Nucleus accumbens (tissue), 56 donors: ENCODE data around the gene ATP2B2.
"Not testable (repeated sequence)": the region's sequence is repeated elsewhere in the genome, so short reads cannot be mapped to it uniquely, and the experiment has no call there.

Experiments used
- DNase-seq, 56 donors: peaks; one replicate each; lab custom pipeline; 2025; lab: John Stamatoyannopoulos, UW

The ATP2B2 gene

GRCh38 chr3:10390641-10391373, 114.6 kb downstream of the ATP2B2 start:
- no peak for DNase-seq

- DNase-seq, result no peak
Observed at GRCh38 chr3:10389995-10390394, 115.4 kb downstream of the ATP2B2 start.

DNA sequence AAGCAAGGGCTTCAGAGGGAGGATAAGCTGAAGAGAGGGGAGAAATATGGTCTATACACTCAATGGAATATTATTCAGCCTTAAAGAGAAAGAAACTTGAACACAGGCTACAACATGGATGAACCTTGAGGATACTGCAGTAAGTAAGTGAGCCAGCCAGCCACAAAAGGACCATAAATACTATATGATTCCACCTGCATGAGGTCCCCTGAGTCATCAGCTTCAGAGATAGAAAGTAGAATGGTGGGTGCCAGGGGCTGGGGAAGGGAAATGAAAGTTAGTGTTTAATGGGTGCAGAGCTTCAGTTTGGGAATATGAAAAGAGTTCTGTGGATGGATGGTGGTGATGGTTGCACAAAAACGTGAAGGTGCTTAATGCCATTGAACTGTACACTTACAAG, 116.0 kb downstream of the ATP2B2 start:
- no peak for DNase-seq

DNA sequence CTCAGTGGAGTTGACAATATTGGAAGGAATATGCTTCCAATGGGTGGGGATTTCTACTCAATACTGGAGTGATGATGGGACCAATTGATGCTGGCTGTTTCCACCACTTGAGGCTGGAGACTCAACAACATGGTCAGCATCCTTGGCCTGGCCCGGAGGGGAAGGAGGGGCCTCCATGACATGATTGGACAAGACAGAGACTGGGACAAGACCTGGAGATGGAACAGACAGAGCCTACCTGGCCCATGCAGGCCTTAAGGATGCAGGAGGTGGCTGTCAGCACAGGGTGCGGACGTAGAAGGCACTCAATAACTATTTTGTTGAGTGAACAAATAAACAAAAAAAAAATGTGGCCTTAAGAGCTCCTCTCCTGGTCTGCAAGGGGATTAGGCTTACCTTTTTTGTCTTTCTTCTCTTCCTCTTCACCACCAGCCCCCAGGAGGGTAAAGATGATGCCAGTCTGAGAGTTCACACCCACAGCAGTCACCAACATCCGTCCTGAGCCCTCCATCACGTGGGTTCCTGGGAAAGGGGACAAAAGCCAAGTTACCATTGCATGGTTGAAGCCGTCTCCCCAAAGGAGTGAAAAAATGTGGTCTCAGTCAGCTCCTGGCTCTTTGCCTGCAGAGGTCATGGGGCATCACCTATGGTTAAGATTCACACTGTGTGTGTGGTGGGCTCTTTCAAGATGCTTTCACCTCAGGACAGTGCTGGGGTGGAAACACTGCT, 117.3 kb downstream of the ATP2B2 start:
- DNase-seq, result no peak

DNA sequence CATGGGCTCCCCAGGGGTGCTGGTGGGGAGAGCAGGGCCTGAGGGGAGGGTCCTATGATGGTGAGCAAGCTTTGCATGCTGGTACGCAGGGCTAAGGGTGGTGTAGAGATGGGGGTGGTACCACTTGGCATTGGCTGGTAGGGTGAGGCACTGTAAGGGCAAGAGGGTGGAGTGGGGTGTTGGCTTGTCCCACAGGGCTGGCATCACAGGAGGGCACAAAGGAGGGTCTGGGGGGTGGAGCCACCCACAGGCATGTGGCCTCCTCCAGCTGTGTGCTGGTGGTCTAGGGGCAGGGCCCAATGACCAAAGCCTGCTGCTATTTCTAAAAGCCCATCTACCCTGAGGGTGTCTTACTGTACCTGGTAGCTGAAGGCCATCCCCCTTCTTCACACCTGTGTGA, 119.3 kb downstream of the ATP2B2 start:
- no peak for DNase-seq

DNA sequence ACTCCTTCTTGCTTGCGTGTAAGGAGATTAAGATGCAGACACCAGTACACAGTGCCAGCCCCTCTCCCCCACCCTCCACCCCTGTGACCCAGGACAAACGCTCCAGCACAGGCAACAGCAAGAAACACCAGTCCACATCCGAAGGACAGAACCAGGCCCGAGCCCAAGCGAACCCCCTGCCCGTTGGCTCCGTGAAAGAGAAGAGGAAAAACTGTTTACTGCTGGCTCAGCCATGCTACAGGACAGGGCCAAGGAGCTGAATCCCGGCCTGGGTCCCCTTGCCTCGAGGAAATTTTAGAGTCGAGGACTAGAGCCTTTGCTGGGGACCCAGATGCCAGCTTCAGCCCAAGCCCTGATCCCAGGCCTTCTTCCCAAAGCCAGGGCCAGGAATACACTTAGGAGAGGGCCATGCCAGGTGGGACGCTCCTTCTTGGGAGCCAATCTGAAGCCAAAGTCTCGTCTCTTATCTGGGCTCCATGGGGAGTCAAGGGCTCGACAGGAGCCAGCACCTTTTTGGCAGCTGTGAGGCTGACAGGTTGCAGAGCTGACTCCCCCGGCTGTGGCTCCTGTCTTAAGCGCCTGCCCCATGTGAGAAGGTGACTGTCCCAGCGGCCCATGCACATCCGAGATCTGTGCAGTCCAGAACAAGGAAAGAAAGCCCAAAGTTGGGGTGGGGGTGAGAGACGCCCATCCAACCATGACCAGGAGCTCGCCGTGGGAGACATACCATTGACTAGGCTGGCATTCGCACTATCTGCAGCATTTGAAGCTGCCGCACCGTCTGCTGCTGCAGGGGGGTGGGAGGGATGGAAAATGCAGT, 120.6 kb downstream of the ATP2B2 start:
- DNase-seq, result no peak

- DNase-seq, result peak in 5 of 56 donors; percentile 11 to 47 (median 27)
Observed at GRCh38 chr3:10383850-10384248, 121.5 kb downstream of the ATP2B2 start.

DNA sequence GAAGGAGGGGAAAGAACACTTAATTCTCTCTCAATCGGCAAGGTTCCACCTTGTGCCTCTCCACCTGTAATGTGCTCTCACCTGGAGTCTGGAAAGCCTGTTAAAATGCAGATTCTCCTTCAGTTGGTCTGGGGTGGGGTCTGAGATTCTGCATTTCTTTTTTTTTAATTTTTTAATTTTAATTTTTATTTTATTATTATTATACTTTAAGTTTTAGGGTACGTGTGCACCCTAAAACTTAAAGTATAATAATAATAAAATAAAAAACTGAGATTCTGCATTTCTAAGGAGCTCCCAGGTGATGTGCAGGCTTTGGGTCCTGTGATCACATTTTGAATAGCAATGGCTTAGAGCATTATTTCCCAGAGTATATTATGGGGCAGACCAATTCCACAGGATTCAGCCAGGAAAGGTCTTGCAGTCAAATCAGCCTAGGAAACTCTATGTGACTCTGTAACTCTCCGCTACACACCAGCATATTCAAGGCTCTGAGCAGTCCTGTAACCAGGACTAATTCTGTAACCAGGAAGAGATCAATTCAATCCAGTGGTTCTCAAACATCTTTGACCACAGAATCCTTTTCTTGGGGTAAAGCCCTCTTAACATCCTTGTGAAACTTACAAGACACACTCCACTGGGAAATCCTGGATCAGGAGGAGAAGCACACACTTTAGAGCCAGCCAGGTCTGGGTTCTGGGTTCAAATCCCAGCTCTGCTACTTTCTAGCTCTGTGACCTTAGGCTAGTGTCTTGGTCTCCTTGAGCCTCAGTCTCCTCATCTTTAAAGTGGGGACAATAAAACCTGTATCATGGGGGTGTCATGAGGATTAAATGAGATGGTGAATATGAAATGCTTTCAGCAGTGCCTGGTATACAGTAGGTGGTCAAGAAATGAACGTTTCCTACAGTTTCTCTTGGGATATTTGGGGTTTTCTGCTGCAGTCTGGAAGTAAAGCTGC, 122.2 kb downstream of the ATP2B2 start:
- DNase-seq, result no peak

- not testable (repeated sequence) for DNase-seq
Observed at GRCh38 chr3:10382445-10382844, 122.9 kb downstream of the ATP2B2 start.

GRCh38 chr3:10381336-10381735, 124.0 kb downstream of the ATP2B2 start:
- no peak for DNase-seq

- DNase-seq, result no peak
Observed at GRCh38 chr3:10380906-10381305, 124.5 kb downstream of the ATP2B2 start.

DNA sequence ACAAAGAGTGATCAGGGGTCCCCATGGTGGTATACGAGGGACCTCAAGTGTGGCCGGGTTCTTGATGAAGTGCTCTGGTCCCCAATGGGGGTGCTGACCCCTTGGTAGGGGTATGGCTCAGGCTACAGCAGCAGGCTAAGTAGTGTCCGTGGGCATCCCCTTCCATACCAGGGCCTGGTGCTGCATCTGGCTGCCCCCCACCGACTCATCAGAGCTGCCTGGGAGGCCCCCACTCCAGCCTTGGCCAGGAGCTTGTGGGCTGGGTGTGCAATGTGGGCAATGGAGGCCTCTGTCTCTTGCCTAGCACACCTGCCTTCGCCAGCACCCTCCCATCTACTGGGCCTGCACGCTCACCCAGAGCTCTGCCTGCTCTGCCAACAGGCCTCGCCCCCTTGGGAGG, 125.4 kb downstream of the ATP2B2 start:
- no peak for DNase-seq

GRCh38 chr3:10379161-10379560, 126.2 kb downstream of the ATP2B2 start:
- no peak for DNase-seq

DNA sequence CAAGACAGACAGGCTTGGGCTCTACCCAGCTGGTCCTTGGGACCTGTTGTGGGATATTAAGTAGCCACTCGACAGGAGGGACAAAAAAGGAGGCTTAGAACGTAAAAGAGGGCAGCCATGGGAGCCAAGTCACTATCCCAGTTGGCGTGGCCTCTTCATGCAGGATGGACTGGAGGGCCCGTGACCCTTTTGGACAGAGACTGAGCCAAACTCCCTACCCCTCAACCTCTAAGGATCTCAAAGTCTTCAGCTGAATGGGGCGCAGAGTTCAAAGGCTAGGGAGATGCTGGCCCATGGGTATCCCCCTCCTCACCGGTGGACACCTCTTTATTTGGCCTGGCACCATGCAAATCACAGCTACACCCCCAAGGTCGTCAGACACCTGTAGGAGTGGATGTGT, 126.6 kb downstream of the ATP2B2 start:
- no peak for DNase-seq

- DNase-seq, result no peak
Observed at GRCh38 chr3:10378246-10378645, 127.1 kb downstream of the ATP2B2 start.

DNA sequence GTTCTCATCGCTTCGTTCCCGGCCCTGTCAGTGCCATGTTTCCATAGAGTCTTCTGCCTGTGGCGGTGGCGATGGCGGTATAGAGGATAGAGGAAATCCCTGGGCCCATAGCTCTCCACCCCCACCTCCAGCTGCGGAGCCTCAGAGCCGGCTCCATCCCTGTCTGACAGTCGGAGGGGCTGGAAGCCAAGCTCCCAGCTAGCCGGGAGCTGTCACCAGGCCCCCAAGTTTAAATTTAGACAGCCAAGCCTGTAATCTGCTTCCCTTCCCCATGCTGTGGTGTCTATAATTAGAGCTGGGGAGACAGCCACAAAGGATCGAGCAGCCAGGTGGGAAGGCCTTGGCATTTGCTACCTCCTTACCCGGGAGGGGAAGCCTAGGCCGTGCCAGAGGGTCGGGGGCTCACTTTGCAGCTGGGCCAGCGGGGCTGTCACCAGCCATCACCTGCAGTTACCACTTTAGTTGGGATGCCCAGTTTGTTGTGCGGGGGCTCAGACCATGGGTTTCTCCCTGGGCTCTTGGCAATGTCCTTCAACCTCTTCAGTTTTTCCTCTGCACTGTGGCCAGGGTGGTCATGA, 128.1 kb downstream of the ATP2B2 start:
- DNase-seq, result peak in 1 of 56 donors; percentile 2

- no peak for DNase-seq
Observed at GRCh38 chr3:10376353-10376752, 129.0 kb downstream of the ATP2B2 start.

GRCh38 chr3:10375296-10376053, 129.9 kb downstream of the ATP2B2 start:
- no peak for DNase-seq

DNA sequence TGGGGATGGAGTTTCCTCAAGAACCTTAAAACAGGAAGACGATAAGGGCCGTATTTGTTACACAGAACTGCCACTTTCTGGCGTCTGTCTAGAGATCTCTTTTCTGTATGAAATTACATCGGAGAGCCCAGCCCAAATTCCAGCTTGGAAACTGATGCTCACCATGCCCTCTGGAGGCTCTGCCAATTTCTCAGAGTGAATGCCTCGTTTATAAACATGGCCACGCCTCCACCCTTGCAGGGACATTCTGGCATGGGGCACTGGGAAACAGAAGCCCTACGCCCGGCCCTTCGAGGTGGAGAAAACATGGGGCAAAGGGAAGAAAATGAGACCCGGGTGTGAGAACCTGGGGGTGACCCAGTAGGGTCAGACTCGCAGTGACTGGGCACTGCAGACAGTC, 131.1 kb downstream of the ATP2B2 start:
- DNase-seq, result peak in 25 of 56 donors; percentile 2 to 68 (median 25)
